ENCODE results near the gene ENG.
A peak's percentile ranks its signal among the peaks of the same experiment; 100 is the strongest.
"Not testable (repeated sequence)": the region's sequence is repeated elsewhere in the genome, so short reads cannot be mapped to it uniquely, and the experiment has no call there.

Gene ENG

GRCh38 chr9:127789179-127789578, 65.3 kb downstream of the ENG start:
- DNase-seq, result no peak

GRCh38 chr9:127788337-127789011, 66.0 kb downstream of the ENG start:
- DNase-seq, result peak; percentile 63

- no peak for DNase-seq
These were observed 67.7 kb downstream of the ENG start for GRCh38 chr9:127786773-127787104.

GRCh38 chr9:127785933-127786772, 68.3 kb downstream of the ENG start, which contains the start of gene CDK9:
TSS of gene CDK9 (plus strand) at chr9:127786034. CDS start at chr9:127786149, 115 bp downstream.
- DNase-seq, result peak; percentile 92

- DNase-seq, result peak; percentile 85
These were observed 69.2 kb downstream of the ENG start for GRCh38 chr9:127785023-127785932.

- DNase-seq, result peak; percentile 51
These were observed 71.1 kb downstream of the ENG start for GRCh38 chr9:127783111-127784008.

- no peak for DNase-seq
These were observed 72.7 kb downstream of the ENG start for GRCh38 chr9:127781806-127782205.

- not testable (repeated sequence) for DNase-seq
These were observed 73.5 kb downstream of the ENG start for GRCh38 chr9:127780909-127781308.

- DNase-seq, result no peak
These were observed 74.2 kb downstream of the ENG start for GRCh38 chr9:127780126-127780885.

GRCh38 chr9:127779136-127779981, 75.1 kb downstream of the ENG start:
- no peak for DNase-seq

GRCh38 chr9:127778280-127779135, 76.0 kb downstream of the ENG start, which contains the start of gene SH2D3C:
TSS of gene SH2D3C (minus strand) at chr9:127778666. CDS start at chr9:127778627, 39 bp downstream.
- DNase-seq, result peak; percentile 44

GRCh38 chr9:127777368-127777980, 77.0 kb downstream of the ENG start:
- DNase-seq, result no peak

GRCh38 chr9:127776924-127777289, 77.6 kb downstream of the ENG start:
- no peak for DNase-seq

GRCh38 chr9:127776195-127776923, 78.1 kb downstream of the ENG start:
- DNase-seq, result peak; percentile 59

- DNase-seq, result no peak
These were observed 80.5 kb downstream of the ENG start for GRCh38 chr9:127773981-127774380.

- DNase-seq, result no peak
These were observed 81.2 kb downstream of the ENG start for GRCh38 chr9:127773272-127773671.

- DNase-seq, result no peak
These were observed 81.9 kb downstream of the ENG start for GRCh38 chr9:127772603-127773002.

- DNase-seq, result no peak
These were observed 82.8 kb downstream of the ENG start for GRCh38 chr9:127771570-127772189.
